Measurements from ENCODE around the gene RPLP2.

Gene RPLP2

GRCh38 chr11:809287-810039 lies at the start of gene RPLP2:
Gene RPLP2 (plus strand): TSS chr11:809967. CDS start chr11:810235, 268 bp downstream.
- DNase-seq (ENCODE audit: low read depth in 1 of 2, low spot score in 1 of 2) = peak; percentile 97 to 98

DNA sequence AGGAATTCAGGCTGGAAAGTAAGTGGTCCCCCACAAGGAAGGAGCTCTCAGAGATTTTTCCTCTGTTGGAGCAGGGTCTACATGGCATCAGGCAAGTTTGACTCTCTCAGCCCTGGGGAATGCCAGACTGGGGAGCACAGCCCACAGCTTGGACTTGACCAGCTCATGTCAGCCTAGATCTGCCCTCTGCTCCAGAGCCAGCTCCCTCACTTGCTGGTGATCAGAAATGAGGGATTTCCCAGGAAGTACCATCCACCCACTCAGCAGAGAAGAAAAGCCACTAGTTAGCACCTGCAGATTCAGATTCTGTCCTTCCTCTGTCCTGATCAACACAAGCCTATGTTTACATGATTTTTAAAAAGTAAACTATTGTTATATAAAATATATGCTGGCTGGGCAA lies 49.5 kb upstream of the RPLP2 start:
- DNase-seq (ENCODE audit: low read depth in 1 of 2, low spot score in 1 of 2) = no peak

GRCh38 chr11:761526-762108 lies 48.1 kb upstream of the RPLP2 start:
- no peak for DNase-seq (ENCODE audit: low read depth in 1 of 2, low spot score in 1 of 2)

- DNase-seq (ENCODE audit: low read depth in 1 of 2, low spot score in 1 of 2) = no peak
Observed at GRCh38 chr11:762421-763072, 47.2 kb upstream of the RPLP2 start.

GRCh38 chr11:763073-763463 lies 46.7 kb upstream of the RPLP2 start:
- DNase-seq (ENCODE audit: low read depth in 1 of 2, low spot score in 1 of 2) = no peak

GRCh38 chr11:763549-764321 lies 46.0 kb upstream of the RPLP2 start:
- DNase-seq (ENCODE audit: low read depth in 1 of 2, low spot score in 1 of 2) = no peak

- no peak for DNase-seq (ENCODE audit: low read depth in 1 of 2, low spot score in 1 of 2)
Observed at GRCh38 chr11:764322-765024, 45.3 kb upstream of the RPLP2 start.

DNA sequence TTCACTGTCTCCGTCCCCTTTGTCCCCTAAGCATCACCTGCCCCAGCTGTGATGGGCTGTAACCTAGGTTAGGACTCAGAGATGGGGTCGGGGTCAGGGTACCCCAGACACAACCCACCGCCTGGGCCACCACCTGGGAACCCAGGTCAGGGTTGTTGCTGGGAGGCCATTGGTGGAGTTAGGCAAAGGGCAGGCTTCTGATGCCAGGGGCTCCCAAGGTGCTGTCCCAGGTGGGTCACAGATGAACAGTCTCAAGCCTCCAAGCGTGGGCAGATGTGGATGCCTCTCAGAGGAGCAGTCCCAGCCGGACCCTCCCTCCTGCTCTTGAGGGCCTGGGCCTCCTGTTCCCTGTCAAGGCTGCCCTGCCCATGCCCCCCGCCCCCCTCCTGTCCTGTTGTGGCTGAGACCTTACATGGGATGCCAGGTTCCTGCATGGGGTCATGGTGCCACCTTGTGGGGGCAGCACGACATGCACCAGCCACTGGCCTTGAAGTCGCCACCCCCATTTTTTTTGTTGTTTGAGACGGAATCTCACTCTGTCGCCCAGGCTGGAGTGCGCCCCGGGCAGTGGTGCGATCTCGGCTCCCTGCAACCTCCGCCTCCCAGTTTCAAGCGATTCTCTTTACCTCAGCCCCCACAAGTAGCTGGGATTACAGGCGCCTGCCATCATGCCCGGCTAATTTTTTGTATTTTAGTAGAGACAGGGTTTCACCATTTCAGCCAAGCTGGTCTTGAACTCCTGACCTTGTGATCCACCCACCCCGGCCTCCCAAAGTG lies 44.6 kb upstream of the RPLP2 start:
- peak; percentile 39 to 43 for DNase-seq (ENCODE audit: low read depth in 1 of 2, low spot score in 1 of 2)

DNA sequence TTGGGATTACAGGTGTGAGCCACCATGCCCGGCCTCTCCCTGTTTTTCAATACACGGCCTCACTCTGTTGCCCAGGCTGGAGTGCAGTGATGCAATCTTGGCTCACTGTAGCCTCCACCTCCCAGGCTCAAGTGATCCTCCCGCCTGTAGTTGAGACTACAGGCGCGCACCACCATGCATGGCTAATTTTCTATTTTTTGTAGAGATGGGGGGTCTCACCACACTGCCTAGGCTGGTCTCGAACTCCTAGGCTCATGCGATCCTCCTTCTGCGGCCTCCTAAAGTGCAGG lies 44.0 kb upstream of the RPLP2 start:
- DNase-seq (ENCODE audit: low read depth in 1 of 2, low spot score in 1 of 2) = no peak

DNA sequence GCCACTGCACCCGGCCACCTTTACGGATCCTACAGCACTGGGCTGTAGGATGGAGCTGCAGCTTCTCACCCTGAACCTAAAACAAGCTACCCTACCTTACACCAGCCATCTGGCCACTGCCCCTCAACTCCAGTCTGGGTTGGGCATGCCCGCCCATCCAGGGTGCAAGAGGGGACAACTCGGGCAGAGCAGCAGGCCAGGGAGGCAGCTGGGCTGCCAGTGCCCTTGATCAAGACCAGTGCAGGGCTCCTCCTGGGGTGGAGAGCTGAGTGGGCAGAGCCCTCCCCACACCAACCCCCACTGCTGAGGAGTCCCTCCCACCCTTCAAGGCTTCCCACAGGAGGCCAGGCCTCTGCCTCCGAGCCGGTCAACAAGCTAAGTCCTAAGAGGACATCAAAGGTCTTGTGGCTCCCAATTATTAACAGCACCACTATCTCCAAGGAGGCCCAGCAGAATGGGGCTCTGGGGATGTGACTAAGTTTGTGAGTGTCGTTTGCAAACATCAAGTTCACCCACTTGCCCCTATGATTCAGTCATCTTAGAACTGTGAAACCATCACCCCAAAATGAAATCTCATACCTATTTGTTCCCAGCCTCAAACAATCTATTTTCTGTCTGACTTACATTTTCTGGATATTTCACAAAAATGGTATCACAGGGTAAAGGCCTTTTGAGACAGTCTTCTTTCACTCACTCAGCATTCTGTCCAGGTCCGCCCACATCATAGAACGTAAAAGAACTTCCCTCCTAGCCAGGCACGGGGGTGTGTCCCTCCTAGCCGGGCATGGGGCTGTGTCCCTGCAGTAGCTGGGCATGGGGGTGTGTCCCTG lies 43.4 kb upstream of the RPLP2 start:
- DNase-seq (ENCODE audit: low read depth in 1 of 2, low spot score in 1 of 2) = no peak

DNA sequence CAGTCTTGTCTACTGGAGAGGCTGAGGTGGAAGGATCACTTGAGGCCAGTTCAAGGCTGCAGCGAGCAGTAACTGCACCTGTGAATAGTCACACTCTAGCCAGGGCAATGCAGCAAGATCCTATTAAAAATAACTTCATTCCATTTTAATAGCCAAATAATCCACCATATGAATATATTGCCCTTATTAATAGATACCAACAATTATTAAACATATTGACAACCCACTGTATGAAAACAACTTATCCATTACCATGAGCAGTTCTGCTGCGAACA lies 42.9 kb upstream of the RPLP2 start:
- DNase-seq (ENCODE audit: low read depth in 1 of 2, low spot score in 1 of 2) = no peak

DNA sequence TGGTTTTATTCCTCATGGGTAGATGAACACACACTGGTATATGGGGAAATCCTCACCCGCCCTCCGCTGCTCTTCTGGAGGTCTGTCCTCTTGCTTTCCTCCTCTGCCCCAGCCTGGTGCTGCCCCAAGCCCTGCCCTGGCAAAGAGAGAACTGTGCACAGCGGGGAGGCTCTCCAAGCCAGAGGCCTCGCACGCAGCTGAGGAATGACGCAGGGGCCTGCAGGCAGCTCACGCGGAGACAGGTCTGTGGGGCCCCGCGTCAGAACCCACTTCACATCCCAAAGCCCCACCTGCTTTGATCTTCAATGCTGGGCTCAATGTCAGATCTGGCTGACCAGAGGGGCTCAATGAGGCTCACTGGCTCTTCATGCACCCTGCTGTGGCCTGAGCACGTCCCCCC lies 42.5 kb upstream of the RPLP2 start:
- no peak for DNase-seq (ENCODE audit: low read depth in 1 of 2, low spot score in 1 of 2)

DNA sequence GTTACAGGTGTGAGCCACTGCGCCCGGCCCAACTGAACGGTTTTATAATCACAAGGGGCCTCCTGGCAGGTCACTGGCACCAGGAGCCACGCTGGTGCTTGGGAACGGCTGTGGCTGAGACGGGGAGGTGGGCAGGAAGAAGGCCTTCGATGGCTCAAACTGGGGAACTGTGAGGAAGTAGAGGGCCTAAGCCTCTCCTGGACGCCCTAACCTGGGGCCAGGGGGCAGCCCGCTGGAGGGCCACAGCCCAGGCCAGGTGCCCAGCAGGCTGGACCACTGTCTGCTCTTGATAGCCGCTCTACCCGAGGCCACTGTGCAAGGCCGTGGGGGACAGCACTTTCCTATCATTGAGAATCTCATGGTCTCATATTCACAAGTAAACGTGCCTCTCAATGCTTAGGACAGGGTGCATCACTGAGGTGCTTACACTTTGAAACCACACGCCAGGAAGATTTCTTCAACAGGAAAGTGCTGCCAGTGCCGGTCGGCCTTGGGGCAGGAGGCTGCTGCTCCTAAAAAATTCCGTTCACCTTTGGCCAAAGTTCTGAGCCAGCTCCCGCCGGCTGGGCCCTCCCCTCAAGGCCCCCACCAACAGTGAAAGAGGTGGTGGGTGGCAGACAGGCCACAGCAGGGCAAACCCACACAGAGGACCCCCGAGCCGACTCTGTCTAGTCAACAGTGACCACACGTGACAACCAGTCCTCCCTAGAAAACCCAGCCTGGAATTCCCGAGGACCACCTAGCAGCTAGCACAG lies 39.7 kb upstream of the RPLP2 start:
- DNase-seq (ENCODE audit: low read depth in 1 of 2, low spot score in 1 of 2) = no peak

DNA sequence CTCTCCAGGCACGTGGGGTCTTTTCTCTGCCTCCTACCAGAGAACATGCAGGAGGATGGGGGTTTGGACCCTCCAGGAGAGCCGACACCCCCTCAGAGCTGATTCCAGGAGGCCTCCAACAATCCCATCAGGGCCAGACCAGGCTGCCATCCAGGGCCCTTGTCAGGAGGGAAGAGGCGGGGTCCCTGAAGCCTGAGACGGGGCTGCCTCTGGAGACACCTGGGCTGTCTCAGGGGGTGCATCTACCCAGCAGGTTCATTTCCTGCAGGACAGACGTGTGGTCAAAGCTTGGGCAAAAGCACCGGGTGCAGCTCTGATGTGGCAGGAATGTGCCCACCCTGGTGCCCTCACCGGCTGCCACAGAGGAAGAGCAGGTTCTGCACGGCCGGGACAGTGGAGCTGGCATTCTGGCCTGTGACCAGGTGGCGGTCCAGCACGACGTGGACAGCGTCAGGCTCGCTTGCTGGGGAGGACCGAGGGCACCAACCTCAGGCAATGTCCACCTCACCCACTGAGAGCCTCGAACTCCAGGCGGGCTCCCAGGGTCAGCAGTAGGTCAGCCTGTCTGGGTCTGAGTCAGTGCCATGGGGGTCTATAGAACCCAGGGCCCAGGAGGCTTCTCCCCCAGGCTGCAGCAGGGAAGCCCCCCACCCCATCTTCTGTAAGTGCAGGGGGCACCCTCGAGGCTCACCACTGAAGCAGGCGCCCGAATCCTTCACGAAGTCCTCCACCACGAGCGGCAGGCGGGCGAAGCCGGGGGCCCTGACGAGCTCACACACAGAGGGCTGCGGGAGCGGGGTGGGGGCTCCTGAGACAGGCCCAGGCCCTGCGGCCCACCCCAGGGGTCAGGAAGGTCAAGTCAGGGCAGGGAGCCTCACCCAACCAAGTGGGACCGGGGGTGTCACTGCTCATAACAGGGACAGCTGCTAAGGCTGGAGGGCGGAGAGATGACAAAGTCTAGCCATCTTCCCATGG lies 38.8 kb upstream of the RPLP2 start:
- DNase-seq (ENCODE audit: low read depth in 1 of 2, low spot score in 1 of 2) = no peak

DNA sequence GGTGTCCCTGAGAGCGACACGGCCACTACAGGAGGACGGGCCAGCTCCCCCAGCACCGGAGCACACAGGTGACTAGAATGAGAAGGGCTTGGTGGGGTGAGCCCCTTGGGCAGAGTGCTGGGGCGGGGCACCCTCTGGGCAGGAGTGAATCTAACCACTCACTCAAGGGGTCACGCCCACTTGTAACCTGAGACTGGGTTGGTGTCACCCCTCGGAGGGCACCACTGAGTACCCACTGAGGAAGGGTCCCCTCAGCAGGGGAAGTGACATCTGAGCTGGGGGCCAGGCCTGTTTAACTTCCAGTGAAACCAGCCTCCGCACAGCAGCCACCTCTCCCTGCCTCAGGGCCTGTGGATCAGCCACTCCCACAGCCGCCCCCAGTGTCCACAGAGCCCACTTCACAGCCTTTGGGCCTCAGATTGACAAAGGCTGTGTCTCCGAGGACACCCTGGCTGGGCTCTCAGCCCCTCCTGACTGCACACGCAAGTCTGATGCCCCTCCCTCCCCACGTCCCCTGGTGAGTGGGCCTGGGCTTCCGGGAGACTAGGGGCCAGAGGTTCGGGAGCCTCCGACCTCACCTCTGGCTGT lies 38.1 kb upstream of the RPLP2 start:
- DNase-seq (ENCODE audit: low read depth in 1 of 2, low spot score in 1 of 2) = no peak

GRCh38 chr11:772429-773390 lies 37.1 kb upstream of the RPLP2 start:
- DNase-seq (ENCODE audit: low read depth in 1 of 2, low spot score in 1 of 2) = no peak

DNA sequence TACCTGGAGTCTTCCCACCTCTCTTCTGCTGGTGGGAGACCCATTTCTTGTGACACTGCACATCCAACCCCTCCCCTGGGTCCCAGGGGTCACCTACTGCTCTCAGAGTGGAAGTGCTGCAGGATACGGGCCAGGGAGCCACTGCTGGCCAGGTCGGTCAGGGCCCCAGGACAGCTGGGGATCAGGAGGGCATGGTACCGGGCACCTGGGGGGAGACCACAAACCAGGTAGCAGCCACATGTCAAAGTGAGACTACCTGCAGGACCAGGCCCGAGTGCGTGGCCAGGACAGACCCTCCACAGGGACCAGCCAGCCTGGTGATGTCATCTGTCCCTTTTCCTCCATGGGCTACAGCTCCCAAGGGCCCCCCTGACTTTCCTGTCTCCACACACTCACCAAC lies 36.3 kb upstream of the RPLP2 start:
- no peak for DNase-seq (ENCODE audit: low read depth in 1 of 2, low spot score in 1 of 2)

Measured in activated CD4-positive, alpha-beta T cell treated with anti-CD3 and anti-CD28 coated beads, Interleukin-2, amount 50 U/mL, for 24 hours (primary cell).